H1 (cell line): ENCODE data around the gene PIWIL1.
A peak's percentile ranks its signal among the peaks of the same experiment; 100 is the strongest.

Source experiments
- EZH2 ChIP-seq: fragments of 200-600 bp; sonication (generic); IDR thresholded peaks from 2 replicates; pipeline ENCODE4 v1.7.1; 2012; ENCODE audit warnings: low read depth, mild to moderate bottlenecking, moderate library complexity, low read length, inconsistent platforms; ENCODE audit not compliant: severe bottlenecking
- NANOG ChIP-seq: IDR thresholded peaks from 2 replicates; pipeline ENCODE4 v1.6.1; 2011; ENCODE audit warnings: low read length, low read depth, mild to moderate bottlenecking, inconsistent platforms; ENCODE audit not compliant: insufficient read depth, poor library complexity, severe bottlenecking
- TAF1 ChIP-seq: IDR thresholded peaks from 2 replicates; pipeline ENCODE4 v1.6.1; 2011; ENCODE audit warnings: mild to moderate bottlenecking, low read depth, low read length
- TF ChIP-seq, protein P1 (sequence below), 3 experiments: IDR thresholded peaks; 1 replicate in 2 of 3; 2 replicates in 1 of 3; pipeline versions ENCODE4 v1.5.1 to v1.6.1; 2011; ENCODE audit warnings: low read length in 3 of 3, mild to moderate bottlenecking in 3 of 3, inconsistent platforms in 2 of 3, low read depth in 1 of 3, moderate library complexity in 1 of 3; ENCODE audit not compliant: insufficient read depth in 1 of 3; ENCODE audit errors: control extremely low read depth in 1 of 3

DNA sequence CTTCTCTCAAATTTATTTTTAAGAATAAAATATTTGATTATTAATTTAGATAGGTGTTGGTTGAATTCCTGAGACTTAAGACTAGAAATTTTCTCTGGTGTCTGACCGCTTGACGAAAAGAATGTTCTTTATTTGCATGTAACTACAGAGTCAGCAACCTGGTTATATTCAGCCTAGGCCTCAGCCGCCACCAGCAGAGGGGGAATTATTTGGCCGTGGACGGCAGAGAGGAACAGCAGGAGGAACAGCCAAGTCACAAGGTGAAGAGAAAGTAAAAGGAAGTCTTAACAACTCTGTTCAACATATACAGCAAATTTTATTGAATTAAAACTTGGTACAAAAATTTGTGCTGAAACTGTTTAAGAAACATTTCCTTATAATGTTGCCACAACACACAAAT lies 5.2 kb downstream of the PIWIL1 start:
- TF ChIP-seq NANOG (no peak), EZH2 (no peak), TAF1 (no peak)
- TF ChIP-seq, protein P1, sequence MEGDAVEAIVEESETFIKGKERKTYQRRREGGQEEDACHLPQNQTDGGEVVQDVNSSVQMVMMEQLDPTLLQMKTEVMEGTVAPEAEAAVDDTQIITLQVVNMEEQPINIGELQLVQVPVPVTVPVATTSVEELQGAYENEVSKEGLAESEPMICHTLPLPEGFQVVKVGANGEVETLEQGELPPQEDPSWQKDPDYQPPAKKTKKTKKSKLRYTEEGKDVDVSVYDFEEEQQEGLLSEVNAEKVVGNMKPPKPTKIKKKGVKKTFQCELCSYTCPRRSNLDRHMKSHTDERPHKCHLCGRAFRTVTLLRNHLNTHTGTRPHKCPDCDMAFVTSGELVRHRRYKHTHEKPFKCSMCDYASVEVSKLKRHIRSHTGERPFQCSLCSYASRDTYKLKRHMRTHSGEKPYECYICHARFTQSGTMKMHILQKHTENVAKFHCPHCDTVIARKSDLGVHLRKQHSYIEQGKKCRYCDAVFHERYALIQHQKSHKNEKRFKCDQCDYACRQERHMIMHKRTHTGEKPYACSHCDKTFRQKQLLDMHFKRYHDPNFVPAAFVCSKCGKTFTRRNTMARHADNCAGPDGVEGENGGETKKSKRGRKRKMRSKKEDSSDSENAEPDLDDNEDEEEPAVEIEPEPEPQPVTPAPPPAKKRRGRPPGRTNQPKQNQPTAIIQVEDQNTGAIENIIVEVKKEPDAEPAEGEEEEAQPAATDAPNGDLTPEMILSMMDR (IDR thresholded peaks at IDR 0.05; ENCODE audit: control extremely low read depth in 1 of 3, insufficient read depth in 1 of 3, low read depth in 1 of 3, low read length in 3 of 3), result peak; percentile 23 to 30 (median 27); a peak in 3 of 4 replicates
